NB4 (cell line): ENCODE results near the gene BPTF.
"Not testable (repeated sequence)": the region's sequence is repeated elsewhere in the genome, so short reads cannot be mapped to it uniquely, and the experiment has no call there.

Source experiments
- CTCF ChIP-seq: IDR thresholded peaks from one replicate; pipeline ENCODE4 v1.5.1; 2012; ENCODE audit warnings: low read depth, low read length
- MYC ChIP-seq: IDR thresholded peaks from 2 replicates; pipeline ENCODE4 v1.6.1; 2011; ENCODE audit warnings: low read depth, low read length
- POLR2A ChIP-seq: IDR thresholded peaks from 2 replicates; pipeline ENCODE4 v1.6.1; 2011; ENCODE audit warnings: mild to moderate bottlenecking; ENCODE audit not compliant: insufficient read length; ENCODE audit errors: extremely low read depth

- not testable (repeated sequence) for TF ChIP-seq POLR2A, CTCF, MYC
Measured at GRCh38 chr17:67856402-67856801, 31.1 kb downstream of the BPTF start.
